IMR-90 (cell line): ENCODE measurements around the gene SEPHS2. TPM values are rescaled to one million over a fixed set of nuclear protein-coding genes. Genes with fewer than 3 reads are reported as not detected.

Experiments used
- ATAC-seq: fragments of 200-7000 bp; cut with Tn5 transposase; 2 replicates; pipeline ENCODE4 v1.9.1; 2020; ENCODE audit warnings: low read depth, mild to moderate bottlenecking, moderate library complexity
- BruUV-seq: library from RNA; stranded (reverse); fragments of 400-500 nt; replicated peaks from 2 replicates; lab custom pipeline; 2021; lab: Mats Ljungman, UMichigan
- CTCF ChIA-PET: fragments of 300-600 bp; formaldehyde crosslinking; extraction: SDS; loops from one replicate; lab custom pipeline; 2021; ENCODE audit warnings: antibody characterized with exemption; lab: Yijun Ruan, JAX
- POLR2A ChIA-PET: fragments of 300-600 bp; sonication (Branson Sonifier 250); formaldehyde crosslinking; loops from one replicate; lab custom pipeline; 2022; ENCODE audit warnings: antibody characterized with exemption; ENCODE audit not compliant: unreplicated experiment; lab: Charles Lee
- DNase-seq: peaks from one replicate; pipeline ENCODE4 v3.0.0; 2013
- H2AFZ ChIP-seq: replicated peaks from 2 replicates; pipeline ENCODE3; 2013; ENCODE audit warnings: low read length, mild to moderate bottlenecking; ENCODE audit not compliant: poor library complexity
- H2AK5ac ChIP-seq: 2 replicates; pipeline ENCODE4 v1.6.1; 2013; ENCODE audit warnings: low read depth, low read length, inconsistent platforms
- H2AK9ac ChIP-seq: replicated peaks from 2 replicates; pipeline ENCODE3; 2013; ENCODE audit warnings: mild to moderate bottlenecking, low read depth, low read length, moderate library complexity; ENCODE audit not compliant: poor library complexity
- H2BK120ac ChIP-seq: 2 replicates; pipeline ENCODE4 v1.6.1; 2013; ENCODE audit warnings: low read depth, low read length, inconsistent platforms
- H2BK15ac ChIP-seq: 3 replicates; pipeline ENCODE4 v1.6.1; 2013; ENCODE audit warnings: low read depth, low read length, inconsistent platforms
- H2BK20ac ChIP-seq: 2 replicates; pipeline ENCODE4 v1.6.1; 2013; ENCODE audit warnings: low read depth, mild to moderate bottlenecking, inconsistent platforms, low read length, moderate library complexity
- H2BK5ac ChIP-seq: 2 replicates; pipeline ENCODE4 v1.6.1; 2013; ENCODE audit warnings: mild to moderate bottlenecking, low read depth, low read length, inconsistent platforms; ENCODE audit not compliant: poor library complexity, severe bottlenecking
- H3K14ac ChIP-seq: replicated peaks from 2 replicates; pipeline ENCODE4 v1.6.1; 2013; ENCODE audit warnings: low read depth, low read length, inconsistent platforms
- H3K18ac ChIP-seq: 2 replicates; pipeline ENCODE4 v1.6.1; 2013; ENCODE audit warnings: low read depth, low read length, control low read depth
- H3K23ac ChIP-seq: 2 replicates; pipeline ENCODE4 v1.6.1; 2013; ENCODE audit warnings: low read depth, low read length, inconsistent platforms
- H3K27ac ChIP-seq: 2 replicates; pipeline ENCODE4 v1.5.1; 2013; ENCODE audit warnings: mild to moderate bottlenecking, control low read depth, low read length; ENCODE audit not compliant: insufficient read depth
- H3K27me3 ChIP-seq: 2 replicates; pipeline ENCODE4 v1.6.1; 2013; ENCODE audit warnings: low read length; ENCODE audit not compliant: control insufficient read depth, insufficient read depth
- H3K36me3 ChIP-seq: 2 replicates; pipeline ENCODE4 v1.6.1; 2013; ENCODE audit warnings: low read length, mixed read lengths; ENCODE audit not compliant: control insufficient read depth, insufficient read depth
- H3K4ac ChIP-seq: 2 replicates; pipeline ENCODE4 v1.6.1; 2013; ENCODE audit warnings: low read depth, low read length, inconsistent platforms
- H3K4me1 ChIP-seq: 2 replicates; pipeline ENCODE4 v1.6.1; 2013; ENCODE audit warnings: low read length, mixed read lengths; ENCODE audit not compliant: control insufficient read depth, insufficient read depth
- H3K4me2 ChIP-seq: 2 replicates; pipeline ENCODE4 v1.6.1; 2013; ENCODE audit warnings: low read depth, mild to moderate bottlenecking, control low read depth, low read length, moderate library complexity
- H3K4me3 ChIP-seq: 2 replicates; pipeline ENCODE4 v1.5.1; 2013; ENCODE audit warnings: low read depth, mild to moderate bottlenecking, control low read depth, low read length, moderate library complexity; ENCODE audit not compliant: insufficient read depth
- H3K56ac ChIP-seq: 2 replicates; pipeline ENCODE4 v1.6.1; 2013; ENCODE audit warnings: low read length, inconsistent platforms; ENCODE audit not compliant: insufficient read depth; ENCODE audit errors: extremely low read depth
- H3K79me1 ChIP-seq, 2 experiments: 2 replicates each; pipeline ENCODE4 v1.6.1; 2013; ENCODE audit warnings: low read length in 2 of 2, inconsistent platforms in 1 of 2, low read depth in 1 of 2
- H3K9ac ChIP-seq: 2 replicates; pipeline ENCODE4 v1.6.1; 2013; ENCODE audit warnings: low read depth, low read length, control low read depth
- H3K9me1 ChIP-seq: 2 replicates; pipeline ENCODE4 v1.6.1; 2013; ENCODE audit warnings: low read length, inconsistent platforms; ENCODE audit not compliant: insufficient read depth
- H3K9me3 ChIP-seq: 2 replicates; pipeline ENCODE4 v1.6.1; 2013; ENCODE audit warnings: low read length; ENCODE audit not compliant: control insufficient read depth, insufficient read depth
- H4K20me1 ChIP-seq: 2 replicates; pipeline ENCODE4 v1.6.1; 2013; ENCODE audit warnings: low read length, inconsistent platforms; ENCODE audit not compliant: insufficient read depth
- H4K5ac ChIP-seq: 2 replicates; pipeline ENCODE4 v1.6.1; 2013; ENCODE audit warnings: mild to moderate bottlenecking, low read depth, low read length, control low read depth
- H4K8ac ChIP-seq, 2 experiments: 2 replicates each; pipeline ENCODE4 v1.6.1; 2013; ENCODE audit warnings: low read depth in 2 of 2, low read length in 2 of 2, control low read depth in 1 of 2, inconsistent platforms in 1 of 2
- H4K91ac ChIP-seq: 2 replicates; pipeline ENCODE4 v1.6.1; 2013; ENCODE audit warnings: low read depth, low read length, inconsistent platforms; ENCODE audit not compliant: insufficient read depth
- BHLHE40 ChIP-seq: fragments of 150-350 bp; IDR thresholded peaks from 2 replicates; pipeline ENCODE4 v1.6.1; 2016; ENCODE audit warnings: mild to moderate bottlenecking, low read depth, low read length
- CEBPB ChIP-seq: IDR thresholded peaks from 2 replicates; pipeline ENCODE4 v1.6.1; 2012; ENCODE audit warnings: low read depth, low read length, improper control_type of control experiment
- CHD1 ChIP-seq: IDR thresholded peaks from 2 replicates; pipeline ENCODE4 v1.6.1; 2012; ENCODE audit warnings: low read depth, low read length, improper control_type of control experiment
- CTCF ChIP-seq: conservative IDR thresholded peaks from 2 replicates; pipeline ENCODE4 v1.5.1; 2012; ENCODE audit warnings: mild to moderate bottlenecking, low read depth, low read length, improper control_type of control experiment
- ELK1 ChIP-seq: fragments of 150-350 bp; IDR thresholded peaks from 2 replicates; pipeline ENCODE4 v1.6.1; 2016; ENCODE audit warnings: low read depth, mild to moderate bottlenecking, low read length, moderate library complexity, borderline replicate concordance
- FOS ChIP-seq: fragments of 150-350 bp; IDR thresholded peaks from 2 replicates; pipeline ENCODE4 v1.6.1; 2016; ENCODE audit warnings: low read depth, low read length
- MAFK ChIP-seq: IDR thresholded peaks from 2 replicates; pipeline ENCODE4 v1.6.1; 2012; ENCODE audit warnings: low read depth, low read length, improper control_type of control experiment
- MAZ ChIP-seq: IDR thresholded peaks from 2 replicates; pipeline ENCODE4 v1.6.1; 2012; ENCODE audit warnings: low read depth, mild to moderate bottlenecking, low read length, improper control_type of control experiment, moderate library complexity, borderline replicate concordance
- MXI1 ChIP-seq: IDR thresholded peaks from 2 replicates; pipeline ENCODE4 v1.6.1; 2012; ENCODE audit warnings: low read depth, mild to moderate bottlenecking, low read length, moderate library complexity, borderline replicate concordance
- NFE2L2 ChIP-seq: fragments of 150-350 bp; IDR thresholded peaks from 2 replicates; pipeline ENCODE4 v1.6.1; 2016; ENCODE audit warnings: low read depth, mild to moderate bottlenecking, low read length
- POLR2A ChIP-seq: IDR thresholded peaks from 2 replicates; pipeline ENCODE4 v1.6.1; 2012; ENCODE audit warnings: mild to moderate bottlenecking, low read depth, low read length
- RAD21 ChIP-seq: IDR thresholded peaks from 2 replicates; pipeline ENCODE4 v1.6.1; 2012; ENCODE audit warnings: low read length, improper control_type of control experiment
- RCOR1 ChIP-seq: IDR thresholded peaks from 2 replicates; pipeline ENCODE4 v1.6.1; 2012; ENCODE audit warnings: mild to moderate bottlenecking, low read length, improper control_type of control experiment; ENCODE audit not compliant: insufficient replicate concordance
- RFX5 ChIP-seq: IDR thresholded peaks from 2 replicates; pipeline ENCODE4 v1.8.0; 2012; ENCODE audit warnings: low read depth, mild to moderate bottlenecking, low read length, moderate library complexity
- SMC3 ChIP-seq: fragments of 150-350 bp; IDR thresholded peaks from 2 replicates; pipeline ENCODE4 v1.6.1; 2016; ENCODE audit warnings: low read depth, mild to moderate bottlenecking, antibody characterized with exemption, low read length, moderate library complexity
- USF2 ChIP-seq: fragments of 150-350 bp; IDR thresholded peaks from 2 replicates; pipeline ENCODE4 v1.6.1; 2017; ENCODE audit warnings: mild to moderate bottlenecking, antibody characterized with exemption, low read length, low read depth
- WGBS, 2 experiments: methylation state at CpG; one replicate each; pipeline versions ENCODE4 v1.1.5 to v1.1.7; 2013; ENCODE audit warnings: missing lambda C conversion rate in 2 of 2; ENCODE audit not compliant: insufficient read length in 1 of 2; ENCODE audit errors: extremely low coverage in 2 of 2; 5-methylcytosine and 5-hydroxymethylcytosine counted together
- dilution Hi-C: fragments of 300-500 bp; cut with HindIII; formaldehyde crosslinking; loops from one replicate; pipeline ENCODE4 v1.14.3; 2018; ENCODE audit warnings: low sequenced_read_pairs; ENCODE audit not compliant: unreplicated experiment
- in situ Hi-C: fragments of 300-500 bp; cut with MboI; formaldehyde crosslinking; loops from 3 replicates; pipeline ENCODE4 v1.14.3; 2019; ENCODE audit warnings: low sequenced_read_pairs, inconsistent platforms, mixed read lengths
- intact Hi-C: fragments of 100-400 bp; cut with micrococcal nuclease; formaldehyde crosslinking; loops from 2 replicates; pipeline ENCODE4 v1.10.0; 2022
- polyA plus RNA-seq, 3 experiments: library from polyadenylated mRNA; depleted of rRNA; stranded (reverse); fragments of >200 nt; gene quantifications; 2 replicates each; pipeline ENCODE4 v1.2.3, GENCODE V29; 2012; ENCODE audit warnings: low replicate concordance in 1 of 3
- total RNA-seq: library from RNA; depleted of rRNA; stranded (reverse); fragments of >200 nt; gene quantifications from 2 replicates; pipeline ENCODE4 v1.2.3, GENCODE V29; 2012

SEPHS2 gene
- total and polyA plus RNA-seq, 2 of the 4 experiments (the other 2 are of a cell fraction) = 10.4 to 31.4 TPM

GRCh38 chr16:30481381-30481780 is 35.7 kb upstream of the SEPHS2 start:
- H4K20me1 ChIP-seq = no peaks in the 10 kb centered on the region
- H3K79me1 ChIP-seq = no peaks in the 10 kb centered on the region
- BruUV-seq = no TSS peak
- H4K5ac ChIP-seq = no peak overlapping the region
- no peak for DNase-seq
- no peak overlapping the region for H3K23ac ChIP-seq
- H3K27ac ChIP-seq = no peak overlapping the region
- peaks cover 39% of the 10 kb centered on the region for H3K27me3 ChIP-seq
- 0 out of 2 replicates have a peak, but pooled peaks cover 2% of the 10 kb centered on the region for H3K4me1 ChIP-seq
- 0 out of 2 replicates have a peak, but pooled peaks cover 2% of the 10 kb centered on the region for H3K9me1 ChIP-seq
- in situ Hi-C loops = no loop called here
- no peaks in the 10 kb centered on the region for H3K36me3 ChIP-seq
- TF ChIP-seq CHD1 (no peak), NFE2L2 (no peak), CEBPB (no peak), RFX5 (no peak), USF2 (no peak), FOS (no peak), MAZ (no peak), BHLHE40 (no peak), POLR2A (no peak), RAD21 (no peak), MAFK (no peak), ELK1 (no peak), MXI1 (no peak), SMC3 (no peak), RCOR1 (no peak), CTCF (no peak)
- POLR2A ChIA-PET = no interaction called here
- no peak overlapping the region for H3K4me3 ChIP-seq
- no peak overlapping the region for H3K14ac ChIP-seq
- H3K9me3 ChIP-seq = no peaks in the 10 kb centered on the region
- dilution Hi-C loops = no loop called here
- no peak overlapping the region for H3K9ac ChIP-seq
- H4K8ac ChIP-seq = no peak overlapping the region
- no peak overlapping the region for H2BK20ac ChIP-seq
- H2AK5ac ChIP-seq = no peak overlapping the region; the same call in 1 of the 2 replicates
- 100% methylated on average over 2 of the region's 5 CpGs; no CpG with 5 or more reads in 1 of the 2 experiments for WGBS, 2 experiments
- no peak overlapping the region for H2BK5ac ChIP-seq
- H2AFZ ChIP-seq = no peak overlapping the region
- H2BK15ac ChIP-seq = no peak overlapping the region
- intact Hi-C loops = no loop called here
- H3K18ac ChIP-seq = no peak overlapping the region
- H3K4me2 ChIP-seq = no peak overlapping the region
- H3K56ac ChIP-seq = no peak overlapping the region
- no peak overlapping the region for H2AK9ac ChIP-seq
- ATAC-seq = no peak
- CTCF ChIA-PET = interaction anchor here (0.6 to 0.7 kb wide), 3 partner anchors 10 to 77 kb away, joined by 3 to 5 read pairs (median 3); partner anchors contain the start of gene ZNF764
- no peak overlapping the region for H4K91ac ChIP-seq
- no peak overlapping the region for H3K4ac ChIP-seq
- H2BK120ac ChIP-seq = no peak overlapping the region
